ENCODE results near the gene RASAL2. TPM values are rescaled to one million over a fixed set of nuclear protein-coding genes. Genes with fewer than 3 reads are reported as not detected.

Gene RASAL2
- total and polyA plus RNA-seq, 2 donors (not counting 1 experiment from before 2014, with no cell fraction given): 0.12 TPM; not detected in 1

DNA sequence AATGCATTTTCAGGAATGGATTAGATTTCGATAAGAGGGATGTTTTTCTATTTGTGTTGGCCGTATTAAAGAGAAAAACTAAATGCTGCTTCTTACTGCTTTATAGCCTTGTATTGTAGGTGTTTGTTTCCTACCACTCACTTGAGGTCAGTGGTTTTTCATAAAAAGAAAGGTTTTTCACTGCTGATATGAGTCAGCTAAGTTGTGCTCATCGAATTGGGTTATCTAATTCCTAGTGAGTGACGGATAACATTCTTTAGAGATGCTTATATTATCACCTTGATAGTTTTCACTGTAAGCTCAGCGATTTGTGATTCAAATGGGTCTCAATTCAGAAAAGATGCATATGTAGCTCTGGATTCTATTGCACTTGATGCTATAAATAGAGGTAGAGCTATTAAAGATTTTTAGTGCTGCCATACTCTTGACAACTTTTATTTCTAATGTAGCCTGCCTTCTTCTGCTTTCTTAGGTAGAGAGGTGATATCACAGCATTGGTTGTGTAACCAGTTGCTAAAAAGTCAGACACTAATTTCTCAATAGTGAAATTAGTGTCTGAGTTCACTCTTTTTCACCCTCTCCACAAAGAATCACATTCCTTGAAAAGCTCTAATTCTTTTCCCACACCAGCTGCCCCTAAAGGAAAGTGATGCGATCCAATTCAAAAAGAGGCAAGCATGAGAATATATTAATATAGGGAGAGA, 180.0 kb downstream of the RASAL2 start:
- H3K27ac Mint-ChIP-seq: no peak overlapping the region
- Histone ChIP-seq H2AFZ (ENCODE audit: insufficient read depth, low read depth, low read length, poor library complexity, severe bottlenecking) (no peak overlapping the region), H3K4me2 (replicated peaks; ENCODE audit: low read depth, low read length, poor library complexity, severe bottlenecking) (no peak overlapping the region), H3K4me3 (ENCODE audit: control extremely low read depth in 1 of 5, extremely low read depth in 1 of 5, insufficient read depth in 1 of 5, low read depth in 2 of 5, low read length in 4 of 5) (no peak overlapping the region), H3K79me2 (ENCODE audit: control insufficient read depth, insufficient read depth, low read length) (no peaks in the 10 kb centered on the region), H3K27me3 (replicated peaks in 1 of 4; ENCODE audit: control extremely low read depth in 1 of 4, control insufficient read depth in 3 of 4, insufficient read depth in 4 of 4, low read length in 3 of 4) (peaks cover 0 to 6% (median 0%) of the 10 kb centered on the region in 4 experiments), H3K9ac (ENCODE audit: low read length) (no peak overlapping the region), H3K36me3 (replicated peaks in 1 of 2; ENCODE audit: control extremely low read depth in 1 of 2, control insufficient read depth in 1 of 2, extremely low read depth in 1 of 2, insufficient read depth in 2 of 2, low read length in 1 of 2) (no peaks in the 10 kb centered on the region), H4K20me1 (ENCODE audit: control insufficient read depth, insufficient read depth, low read length, poor library complexity, severe bottlenecking) (no peaks in the 10 kb centered on the region), H3K9me3 (ENCODE audit: control extremely low read depth in 1 of 3, control insufficient read depth in 2 of 3, insufficient read depth in 1 of 3, low read length in 2 of 3) (no peaks in the 10 kb centered on the region), H3K4me1 (ENCODE audit: control insufficient read depth in 2 of 2, insufficient read depth in 2 of 2, low read length in 2 of 2) (no peaks in the 10 kb centered on the region), H3K27ac (ENCODE audit: low read length in 2 of 2) (no peak overlapping the region)
- H3K4me3 Mint-ChIP-seq: no peak overlapping the region
- CTCF ChIA-PET: no interaction called here
- no CpG with 5 or more reads among the region's 6 CpGs for WGBS (ENCODE audit: insufficient coverage)
- ATAC-seq (ENCODE audit: low read depth): no peak
- TF ChIP-seq EZH2 (IDR thresholded peaks at IDR 0.05; ENCODE audit: borderline replicate concordance, insufficient read depth, low read depth, low read length, poor library complexity, severe bottlenecking) (no peak), CTCF (IDR thresholded peaks at IDR 0.05) (no peak)
- POLR2A ChIA-PET: no interaction called here
- H3K9me3 Mint-ChIP-seq (ENCODE audit: insufficient read depth): no peaks in the 10 kb centered on the region
- intact Hi-C loops (cut with micrococcal nuclease): no loop called here
- no peaks in the 10 kb centered on the region for H3K4me1 Mint-ChIP-seq
- peaks cover 33% of the 10 kb centered on the region for H3K27me3 Mint-ChIP-seq
- DNase-seq: no peak

GRCh38 chr1:178275049-178275448, 181.1 kb downstream of the RASAL2 start:
- Histone ChIP-seq H3K79me2 (ENCODE audit: control insufficient read depth, insufficient read depth, low read length) (no peaks in the 10 kb centered on the region), H3K4me1 (ENCODE audit: control insufficient read depth in 2 of 2, insufficient read depth in 2 of 2, low read length in 2 of 2) (no peaks in the 10 kb centered on the region), H3K9me3 (ENCODE audit: control extremely low read depth in 1 of 3, control insufficient read depth in 2 of 3, insufficient read depth in 1 of 3, low read length in 2 of 3) (no peaks in the 10 kb centered on the region), H3K9ac (ENCODE audit: low read length) (no peak overlapping the region), H3K36me3 (replicated peaks in 1 of 2; ENCODE audit: control extremely low read depth in 1 of 2, control insufficient read depth in 1 of 2, extremely low read depth in 1 of 2, insufficient read depth in 2 of 2, low read length in 1 of 2) (no peaks in the 10 kb centered on the region), H3K4me2 (replicated peaks; ENCODE audit: low read depth, low read length, poor library complexity, severe bottlenecking) (no peak overlapping the region), H3K27ac (ENCODE audit: low read length in 2 of 2) (no peak overlapping the region), H3K4me3 (ENCODE audit: control extremely low read depth in 1 of 5, extremely low read depth in 1 of 5, insufficient read depth in 1 of 5, low read depth in 2 of 5, low read length in 4 of 5) (no peak overlapping the region), H2AFZ (ENCODE audit: insufficient read depth, low read depth, low read length, poor library complexity, severe bottlenecking) (no peak overlapping the region), H3K27me3 (replicated peaks in 1 of 4; ENCODE audit: control extremely low read depth in 1 of 4, control insufficient read depth in 3 of 4, insufficient read depth in 4 of 4, low read length in 3 of 4) (peaks cover 0 to 6% (median 0%) of the 10 kb centered on the region in 4 experiments), H4K20me1 (ENCODE audit: control insufficient read depth, insufficient read depth, low read length, poor library complexity, severe bottlenecking) (no peaks in the 10 kb centered on the region)
- Mint-ChIP-seq H3K9me3 (ENCODE audit: insufficient read depth) (no peaks in the 10 kb centered on the region), H3K27ac (no peak overlapping the region), H3K4me3 (no peak overlapping the region), H3K4me1 (no peaks in the 10 kb centered on the region), H3K27me3 (peaks cover 27% of the 10 kb centered on the region)
- ChIA-PET POLR2A (no interaction called here), CTCF (no interaction called here)
- DNase-seq (no peak), ATAC-seq (ENCODE audit: low read depth) (no peak)
- intact Hi-C loops (cut with micrococcal nuclease): no loop called here
- TF ChIP-seq CTCF (IDR thresholded peaks at IDR 0.05) (no peak), EZH2 (IDR thresholded peaks at IDR 0.05; ENCODE audit: borderline replicate concordance, insufficient read depth, low read depth, low read length, poor library complexity, severe bottlenecking) (no peak)
- 69% methylated on average over 1 of the region's 2 CpGs for WGBS (ENCODE audit: insufficient coverage)
